ENCODE measurements around the gene CST9. TPM values are rescaled to one million over a fixed set of nuclear protein-coding genes. Genes with fewer than 3 reads are reported as not detected.

CST9 gene
- polyA plus RNA-seq, 3 donors = 0.10 TPM; not detected in 2

Other genes starting within 250 kb of the CST9 start
- gene GZF1, start 243.7 kb downstream of the CST9 start, polyA plus RNA-seq (ENCODE audit: insufficient read length in 3 of 3) = 10 to 100 TPM; 13.1 to 17.6 (median 17.5) TPM
- 10 to 100 TPM; 14.3 to 23.5 (median 21.0) TPM for gene NAPB, start 184.4 kb downstream of the CST9 start, polyA plus RNA-seq (ENCODE audit: insufficient read length in 3 of 3)
- not detected for gene CSTL1, start 166.2 kb downstream of the CST9 start, polyA plus RNA-seq (ENCODE audit: insufficient read length in 3 of 3)
- gene CST11, start 153.0 kb downstream of the CST9 start, polyA plus RNA-seq (ENCODE audit: insufficient read length in 3 of 3) = under 1 TPM in 1 of 3 donors, not detected in 2; 0.26 TPM
- not detected for gene CST8, start 114.8 kb downstream of the CST9 start, polyA plus RNA-seq (ENCODE audit: insufficient read length in 3 of 3)
- gene CST9L, start 37.4 kb downstream of the CST9 start, polyA plus RNA-seq (ENCODE audit: insufficient read length in 3 of 3) = not detected
- gene CST3, start 32.0 kb upstream of the CST9 start, polyA plus RNA-seq (ENCODE audit: insufficient read length in 3 of 3) = 100 to 1,000 TPM; 149 to 208 (median 172) TPM
- gene CST4, start 83.1 kb upstream of the CST9 start, polyA plus RNA-seq (ENCODE audit: insufficient read length in 3 of 3) = not detected
- under 1 TPM in 1 of 3 donors, not detected in 2; 0.11 TPM for gene CST1, start 145.0 kb upstream of the CST9 start, polyA plus RNA-seq (ENCODE audit: insufficient read length in 3 of 3)
- not detected for gene CST2, start 220.8 kb upstream of the CST9 start, polyA plus RNA-seq (ENCODE audit: insufficient read length in 3 of 3)